RPMI7951 (cell line): ENCODE results near the gene CELF5. TPM values are rescaled to one million over a fixed set of nuclear protein-coding genes. Genes with fewer than 3 reads are reported as not detected.
"Not testable (repeated sequence)": the region's sequence is repeated elsewhere in the genome, so short reads cannot be mapped to it uniquely, and the experiment has no call there.

Experiments
- DNase-seq: peaks from one replicate; pipeline ENCODE4 v3.0.0-alpha.2; 2012; ENCODE audit warnings: low read depth
- total RNA-seq: library from RNA; depleted of rRNA; stranded (reverse); fragments of >200 nt; shearing (Covaris generic); gene quantifications from 2 replicates; pipeline ENCODE4 v1.2.3, GENCODE V29; 2014

CELF5 gene
- total RNA-seq, 1 experiment from 2014 or later = not detected

DNA sequence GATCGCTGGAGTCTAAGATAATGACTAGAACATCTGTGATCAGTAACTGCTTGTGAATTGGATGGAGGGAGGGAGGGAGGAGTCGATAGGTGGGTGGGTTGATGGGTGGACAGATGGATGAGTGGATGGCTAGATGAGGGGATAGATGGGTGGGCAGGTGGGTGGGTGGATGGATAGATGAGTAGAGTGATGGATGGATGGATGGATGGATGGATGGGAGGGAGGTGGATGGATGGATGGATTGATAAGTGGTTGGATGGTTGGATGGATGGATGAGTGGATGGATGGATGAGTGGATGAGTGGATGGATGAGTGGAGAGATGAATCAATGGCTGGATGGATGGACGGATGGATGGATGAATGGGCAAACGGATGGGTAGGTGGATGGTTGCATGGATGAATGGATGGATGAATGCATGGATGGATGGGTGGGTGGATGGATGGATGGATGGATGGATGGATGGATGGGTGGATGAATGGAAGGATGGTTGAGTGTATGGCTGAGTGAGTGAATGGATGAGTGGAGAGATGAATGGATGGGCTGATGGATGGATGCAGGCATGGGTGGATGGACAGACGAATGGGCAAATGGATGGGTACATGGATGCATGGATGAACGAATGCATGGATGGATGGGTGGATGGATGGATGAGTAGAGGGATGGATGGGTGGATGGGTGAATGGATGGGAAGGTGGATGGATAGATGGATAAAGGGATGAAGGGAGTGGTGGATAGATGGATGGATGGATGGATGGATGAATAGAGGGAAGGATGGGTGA, 97.9 kb downstream of the CELF5 start:
- no peak for DNase-seq

DNA sequence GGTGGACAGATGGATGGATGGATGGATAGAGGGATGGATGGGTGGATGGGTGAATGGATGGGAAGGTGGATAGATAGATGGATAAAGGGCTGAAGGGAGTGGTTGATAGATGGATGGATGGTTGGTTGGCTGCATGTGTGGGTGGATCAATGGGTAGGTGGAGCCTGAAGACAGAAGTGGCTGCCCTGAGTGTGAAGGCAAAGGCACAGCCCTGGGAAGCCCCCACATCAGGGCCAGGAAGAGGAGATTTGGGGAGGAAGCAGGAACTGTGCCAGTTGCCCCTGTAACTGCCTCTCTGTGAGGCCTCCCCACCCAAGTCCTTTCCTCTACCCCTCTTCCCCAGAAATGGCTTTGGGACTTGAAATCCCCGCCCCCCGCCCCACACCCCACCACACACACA, 98.6 kb downstream of the CELF5 start:
- no peak for DNase-seq

DNA sequence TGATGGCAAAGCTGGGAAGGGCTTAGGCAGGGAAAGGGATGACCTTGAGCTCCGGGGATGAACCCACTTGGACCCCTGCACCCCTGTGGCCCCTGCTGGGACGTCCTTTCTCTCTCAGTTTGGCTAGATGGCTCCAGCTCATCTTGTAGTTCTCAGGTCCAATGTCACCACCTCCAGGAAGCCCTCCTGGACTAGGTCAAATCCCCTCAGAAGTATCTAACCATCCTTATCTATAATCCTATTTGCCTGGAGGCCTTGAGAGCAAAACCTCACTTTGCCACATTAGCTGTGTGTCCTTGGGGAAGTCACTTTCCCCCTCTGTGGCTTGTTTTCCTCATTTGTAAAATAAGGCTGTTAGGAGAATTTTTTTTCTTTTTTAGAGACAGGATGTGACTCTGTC, 99.2 kb downstream of the CELF5 start:
- DNase-seq = no peak

- peak; percentile 42 for DNase-seq
Measured at GRCh38 chr19:3324405-3324856, 100.0 kb downstream of the CELF5 start.

DNA sequence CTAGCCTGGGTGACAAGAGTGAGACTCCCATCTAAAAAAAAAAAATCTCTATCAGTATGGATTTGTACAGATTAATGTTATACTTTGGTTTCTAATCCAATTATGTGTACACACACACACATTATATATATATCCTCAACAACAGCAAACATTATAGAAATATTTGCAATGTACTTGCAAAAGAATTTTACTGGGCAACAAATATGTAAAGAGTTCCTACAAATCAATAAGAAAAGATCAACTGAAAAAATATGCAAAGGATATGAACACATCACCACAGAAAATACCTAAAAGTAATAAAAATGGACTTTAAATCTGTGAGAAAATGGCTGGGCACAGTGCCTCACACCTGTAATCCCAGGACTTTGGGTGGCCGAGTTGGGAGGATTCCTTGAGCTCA, 101.0 kb downstream of the CELF5 start:
- no peak for DNase-seq

DNA sequence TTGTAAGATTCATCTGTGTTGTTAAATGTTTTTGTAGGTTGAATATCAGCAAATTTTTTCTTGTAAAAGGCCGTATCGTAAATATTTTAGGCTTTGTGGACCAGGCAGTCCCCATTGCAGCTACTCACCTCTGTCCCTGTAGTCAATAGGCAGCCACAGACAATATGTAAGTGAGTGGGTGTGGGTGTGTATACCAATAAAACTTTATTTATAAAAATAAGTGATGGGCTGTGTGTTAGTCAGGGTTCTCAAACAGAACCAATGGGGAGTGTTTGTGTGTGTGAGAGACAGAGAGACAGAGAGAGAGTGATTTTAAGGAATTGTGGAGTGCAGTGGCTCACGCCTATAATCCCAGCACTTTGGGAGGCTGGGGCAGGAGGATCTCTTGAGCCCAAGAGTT, 104.3 kb downstream of the CELF5 start:
- DNase-seq = no peak

- DNase-seq = no peak
Measured at GRCh38 chr19:3330047-3330446, 105.6 kb downstream of the CELF5 start.

DNA sequence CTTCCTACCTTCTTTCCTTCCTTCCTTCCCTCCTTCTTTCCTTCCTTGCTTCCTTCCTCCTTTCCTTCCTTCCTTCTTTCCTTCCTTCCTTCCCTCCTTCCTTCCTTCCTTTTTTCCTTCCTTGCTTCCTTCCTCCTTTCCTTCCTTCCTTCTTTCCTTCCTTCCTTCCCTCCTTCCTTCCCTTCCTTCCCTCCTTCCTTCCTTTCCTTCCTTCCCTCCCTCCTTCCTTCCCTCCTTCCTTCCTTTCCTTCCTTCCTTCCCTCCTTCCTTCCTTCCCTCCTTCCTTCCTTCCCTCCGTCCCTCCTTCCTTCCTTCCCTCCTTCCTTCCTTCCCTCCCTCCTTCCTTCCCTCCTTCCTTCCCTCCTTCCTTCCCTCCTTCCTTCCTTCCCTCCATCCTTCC, 107.8 kb downstream of the CELF5 start:
- not testable (repeated sequence) for DNase-seq

GRCh38 chr19:3333020-3333583, 108.6 kb downstream of the CELF5 start:
- DNase-seq = no peak

DNA sequence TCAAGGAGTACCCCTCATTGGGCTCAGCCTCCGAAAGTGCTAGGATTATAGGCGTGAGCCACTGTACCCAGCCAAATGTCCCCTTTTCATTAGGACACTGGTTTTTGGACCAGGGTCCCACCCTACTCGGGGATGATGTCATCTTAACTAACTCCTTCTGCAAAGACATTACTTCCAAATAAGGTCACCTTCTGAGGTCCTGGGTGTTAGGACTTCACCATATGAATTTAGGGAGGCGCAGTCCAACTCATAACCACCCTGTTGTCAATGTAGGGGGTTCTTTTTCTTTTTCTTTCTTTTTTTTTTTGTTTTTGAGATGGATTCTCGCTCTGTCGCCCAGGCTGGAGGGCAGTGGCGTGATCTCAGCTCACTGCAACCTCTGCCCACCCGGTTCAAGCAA, 109.2 kb downstream of the CELF5 start:
- peak; percentile 35 for DNase-seq

DNA sequence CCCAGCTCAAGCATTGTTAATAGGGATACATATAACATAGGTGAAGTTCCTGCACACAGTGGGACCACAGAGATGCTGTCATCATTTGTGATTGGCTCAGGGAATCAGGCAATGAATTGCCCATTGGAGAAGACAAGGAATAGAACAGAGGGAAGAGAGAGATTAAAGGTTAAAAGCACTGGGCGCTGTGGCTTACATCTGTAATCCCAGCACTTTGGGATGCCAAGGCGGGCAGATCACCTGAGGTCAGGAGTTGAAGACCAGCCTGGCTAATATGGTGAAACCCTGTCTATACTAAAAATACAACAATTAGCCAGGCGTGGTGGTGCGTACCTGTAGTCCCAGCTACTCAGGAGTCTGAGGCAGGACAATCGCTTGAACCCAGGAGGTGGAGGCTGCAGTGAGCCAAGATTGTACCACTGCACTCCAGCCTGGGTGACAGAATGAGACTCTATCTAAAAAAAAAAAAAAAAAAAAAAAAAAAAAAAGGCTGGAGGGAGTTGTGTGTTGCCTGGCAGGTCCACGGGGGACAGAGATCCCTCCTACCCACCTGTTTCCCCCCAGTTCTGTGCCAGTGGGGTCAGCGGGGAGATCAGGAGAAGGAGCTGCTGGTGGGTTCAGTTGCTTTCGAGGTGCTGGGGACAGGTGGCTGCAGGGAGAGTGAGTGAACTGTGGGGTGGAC, 110.4 kb downstream of the CELF5 start:
- not testable (repeated sequence) for DNase-seq

DNA sequence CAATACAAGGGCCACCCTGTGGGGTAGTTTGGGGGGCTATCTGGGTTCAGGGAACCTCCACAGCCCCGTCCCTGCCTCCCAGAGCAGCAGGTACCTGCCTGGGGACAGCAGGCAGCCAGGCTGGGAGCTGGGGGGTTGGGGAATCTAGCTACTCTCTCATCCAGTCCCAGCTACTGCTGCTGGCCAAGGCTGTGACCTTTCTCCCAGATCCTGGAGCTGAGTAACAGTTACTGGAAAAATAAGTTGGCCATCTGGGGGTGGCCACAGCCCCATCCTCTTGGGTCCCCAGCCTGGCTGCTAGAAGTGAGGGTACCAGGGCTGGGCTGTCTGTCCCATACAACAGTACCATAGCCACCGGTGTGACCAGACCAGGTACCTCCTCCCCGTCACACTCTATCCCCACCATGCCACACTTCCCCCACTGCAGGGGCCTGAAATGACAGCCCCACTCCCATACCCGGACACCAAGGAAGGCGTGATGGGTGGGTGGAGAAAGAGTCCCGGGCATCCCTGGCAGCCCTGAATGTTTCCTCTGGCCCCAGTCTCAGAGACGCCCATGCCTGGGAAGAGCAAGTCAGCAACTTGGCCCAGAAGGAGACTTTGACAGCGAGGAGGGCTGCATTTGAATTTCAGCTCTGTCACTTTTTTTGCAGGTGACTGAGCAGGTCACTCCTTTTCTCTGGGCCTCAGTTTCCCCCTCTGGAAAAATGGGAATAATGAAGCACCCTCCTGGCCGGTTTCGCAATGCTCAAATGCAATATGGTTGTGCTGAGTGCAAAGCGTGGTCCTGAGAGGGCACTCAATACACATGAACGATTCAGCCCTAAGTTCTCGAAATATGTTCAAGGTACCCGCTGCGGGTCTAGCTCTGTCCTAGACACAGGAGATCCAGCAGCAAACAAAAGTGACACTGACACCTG, 111.2 kb downstream of the CELF5 start:
- peak; percentile 44 for DNase-seq

DNA sequence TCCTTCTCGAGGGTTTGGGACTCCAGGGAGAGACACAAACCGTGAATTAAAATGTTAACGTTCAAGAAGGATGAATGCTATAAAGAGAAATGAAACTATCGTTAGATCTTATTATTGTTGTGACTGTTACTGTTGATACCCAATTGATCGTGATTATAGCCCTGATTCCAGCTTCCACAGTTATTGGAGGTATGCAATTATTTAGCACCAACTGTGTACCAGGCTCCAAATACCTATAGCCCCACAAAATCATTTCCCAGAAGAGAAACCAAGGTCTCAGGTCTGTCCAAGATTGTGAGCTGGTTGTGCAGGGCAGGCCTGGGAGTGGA, 111.9 kb downstream of the CELF5 start:
- DNase-seq = no peak

DNA sequence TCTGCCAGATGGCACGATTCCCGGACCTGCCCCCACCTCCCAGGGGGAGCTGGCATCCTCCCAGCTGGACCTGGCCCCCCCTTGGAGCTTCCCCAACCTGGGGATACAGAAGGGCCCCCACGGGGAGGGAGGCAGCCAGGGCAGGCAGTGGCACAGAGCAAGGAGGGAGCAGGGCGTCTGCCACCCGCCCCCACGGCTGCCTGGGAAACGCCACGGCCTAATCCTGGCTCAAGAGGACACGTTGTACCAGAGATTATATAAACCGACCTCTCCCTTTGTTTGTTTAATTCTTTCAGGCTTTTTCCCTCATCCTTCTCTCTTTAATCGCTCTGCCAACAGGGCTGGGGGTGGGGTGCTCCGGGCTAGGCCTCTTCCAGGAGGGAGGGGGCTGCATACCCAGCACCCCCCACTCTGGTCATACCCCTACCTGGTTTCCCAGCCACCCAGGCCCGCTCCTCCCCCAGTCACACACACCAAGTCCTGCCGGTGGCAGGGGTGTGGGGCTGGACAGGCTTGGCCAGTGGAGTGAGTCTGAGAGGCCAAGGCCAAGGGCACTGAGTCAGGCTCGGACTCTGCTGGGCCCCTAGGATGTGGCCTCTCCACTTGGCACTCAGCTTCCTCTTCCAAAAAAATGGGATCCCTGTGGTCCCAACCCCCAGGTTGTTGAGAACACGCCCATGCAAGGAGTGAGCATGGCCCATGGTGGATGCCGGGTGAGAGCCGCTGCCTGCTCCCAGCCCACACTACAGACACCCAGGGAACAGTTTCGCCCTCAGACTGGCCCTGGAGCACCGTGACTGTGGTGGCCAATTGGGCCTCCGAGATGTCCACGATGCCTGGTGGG, 112.4 kb downstream of the CELF5 start:
- DNase-seq = peak; percentile 49

GRCh38 chr19:3338541-3339181, 114.2 kb downstream of the CELF5 start:
- no peak for DNase-seq

DNA sequence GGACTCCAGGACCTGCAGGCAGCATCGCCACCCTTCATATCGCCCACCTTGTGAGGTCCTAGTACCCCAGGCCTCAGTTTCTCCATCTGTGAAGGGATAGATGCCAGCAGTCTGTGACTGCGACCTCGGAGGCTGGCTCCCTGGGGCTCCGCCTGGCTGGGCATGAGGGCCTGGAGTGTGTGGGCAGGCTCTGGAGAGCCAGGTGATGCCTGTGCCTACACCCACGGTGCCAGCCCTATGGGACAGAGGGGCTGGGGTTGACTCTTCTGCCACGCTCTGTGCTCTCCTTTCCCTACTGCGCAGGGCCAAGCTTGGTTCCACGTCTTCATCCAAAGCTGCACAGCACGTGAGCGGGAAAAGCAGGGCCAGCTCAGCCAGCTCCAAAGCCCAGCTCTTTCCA, 115.9 kb downstream of the CELF5 start:
- DNase-seq = no peak

DNA sequence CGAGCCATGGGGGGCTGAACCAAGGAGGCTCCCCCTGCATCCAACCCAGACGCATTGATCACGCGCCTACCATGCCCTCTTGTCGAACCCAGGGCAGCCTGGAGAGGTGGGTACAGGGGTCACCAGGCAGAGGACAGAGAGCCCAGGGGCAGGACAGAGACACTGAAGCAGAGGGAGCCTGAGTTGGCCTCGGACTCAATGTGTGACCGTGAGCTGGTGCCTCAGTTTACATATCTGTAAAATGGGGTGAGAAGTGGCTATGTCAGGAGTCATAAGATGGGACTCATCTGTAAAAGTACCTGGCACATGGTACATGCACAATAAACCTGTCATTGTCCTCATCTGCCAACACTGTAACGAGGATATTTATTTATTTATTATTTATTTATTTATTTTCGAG, 117.8 kb downstream of the CELF5 start:
- DNase-seq = no peak

GRCh38 chr19:3342962-3343361, 118.5 kb downstream of the CELF5 start:
- not testable (repeated sequence) for DNase-seq

- peak; percentile 93 for DNase-seq
Measured at GRCh38 chr19:3343619-3344502, 119.4 kb downstream of the CELF5 start.
